Activated effector memory CD4-positive, alpha-beta T cell treated with anti-CD3 and anti-CD28 coated beads, Interleukin-2, amount 50 U/mL, for 16 hours (primary cell): Measurements from ENCODE around the gene RASSF10.

Source experiments
- DNase-seq: peaks from one replicate; pipeline ENCODE4 v3.0.0-alpha.2; 2020

The RASSF10 gene

DNA sequence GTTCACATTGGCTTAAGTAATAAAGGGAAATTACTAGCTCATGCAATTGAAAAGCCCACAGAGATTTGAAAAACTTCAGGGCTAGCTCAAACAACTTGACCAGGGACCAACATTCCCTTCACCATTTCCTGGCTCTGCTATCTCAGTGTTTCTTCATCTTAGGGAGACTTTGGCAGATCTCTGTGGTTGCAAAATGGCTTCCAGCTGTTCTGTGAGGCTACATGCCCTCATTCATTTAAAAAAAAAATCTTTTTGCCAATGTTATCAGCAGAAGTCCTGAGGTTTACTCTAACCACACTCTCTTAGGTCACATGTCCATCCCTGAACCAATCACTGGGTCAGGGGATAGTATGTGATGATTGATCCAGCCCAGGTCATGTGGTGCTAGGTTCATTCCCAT lies 13.9 kb upstream of the RASSF10 start:
- DNase-seq, result no peak

- no peak for DNase-seq
Measured at GRCh38 chr11:12995823-12996222, 13.3 kb upstream of the RASSF10 start.

DNA sequence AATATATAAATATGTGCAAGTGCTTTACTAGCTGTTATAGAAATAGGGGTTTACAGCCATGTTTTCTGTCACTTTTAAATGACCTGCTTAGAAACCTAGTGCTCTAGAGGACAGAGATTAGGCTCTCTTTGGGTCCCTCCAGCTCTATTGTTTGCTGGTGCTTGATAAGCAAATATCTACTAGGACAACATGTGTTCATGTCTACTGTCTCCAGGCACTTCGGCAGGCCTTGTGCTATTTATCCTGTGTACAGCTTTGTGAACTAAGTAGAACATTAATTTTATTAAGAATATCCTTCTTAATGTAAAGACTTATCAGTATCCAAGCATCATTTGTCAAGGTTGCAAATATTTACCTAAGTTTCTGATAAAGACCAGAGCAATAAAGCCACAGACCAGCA lies 11.9 kb upstream of the RASSF10 start:
- no peak for DNase-seq

- DNase-seq, result no peak
Measured at GRCh38 chr11:12998336-12998735, 10.8 kb upstream of the RASSF10 start.

- DNase-seq, result no peak
Measured at GRCh38 chr11:12999597-12999996, 9.5 kb upstream of the RASSF10 start.

GRCh38 chr11:13000116-13000515 lies 9.0 kb upstream of the RASSF10 start:
- DNase-seq, result no peak

DNA sequence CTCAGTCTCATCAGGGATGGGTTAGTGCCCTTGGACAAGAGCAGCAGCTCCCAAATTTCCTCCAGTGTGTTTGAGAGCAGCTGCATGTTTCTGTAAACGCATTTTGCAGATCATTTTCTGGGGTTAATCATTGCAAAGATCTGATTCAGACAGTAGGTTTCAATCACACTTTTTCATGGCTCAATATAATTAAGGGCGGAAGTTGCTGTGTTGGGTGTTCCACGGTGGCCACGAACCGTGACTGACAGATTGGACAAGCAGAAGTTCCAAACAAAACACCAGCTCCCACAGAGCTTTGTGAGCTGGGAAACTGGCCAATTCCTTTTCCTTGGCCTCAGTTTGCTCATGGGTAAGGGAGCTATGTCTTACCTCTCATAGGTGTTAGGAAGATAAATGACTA lies 8.4 kb upstream of the RASSF10 start:
- DNase-seq, result no peak

GRCh38 chr11:13003736-13004493 lies 5.2 kb upstream of the RASSF10 start:
- no peak for DNase-seq

GRCh38 chr11:13007182-13008060 lies 1.7 kb upstream of the RASSF10 start:
- DNase-seq, result no peak

DNA sequence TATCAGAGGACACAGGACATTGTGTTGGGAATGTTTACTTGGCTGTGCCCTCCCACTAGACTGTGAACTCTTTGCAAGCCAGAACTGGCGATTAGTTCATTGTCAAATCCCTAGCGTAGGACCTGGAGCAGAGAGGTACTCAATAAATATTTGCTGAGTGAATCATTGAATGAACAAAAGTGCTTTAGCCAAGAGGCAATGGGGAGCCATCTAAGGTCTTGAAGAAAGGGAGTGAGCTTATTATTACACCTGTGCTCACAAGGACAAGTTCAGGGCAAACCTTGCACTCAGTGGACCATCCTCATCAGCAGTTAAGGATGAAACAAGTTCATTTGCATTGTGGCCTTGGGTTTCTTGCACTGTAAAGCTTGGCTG lies 1.1 kb upstream of the RASSF10 start:
- no peak for DNase-seq

DNA sequence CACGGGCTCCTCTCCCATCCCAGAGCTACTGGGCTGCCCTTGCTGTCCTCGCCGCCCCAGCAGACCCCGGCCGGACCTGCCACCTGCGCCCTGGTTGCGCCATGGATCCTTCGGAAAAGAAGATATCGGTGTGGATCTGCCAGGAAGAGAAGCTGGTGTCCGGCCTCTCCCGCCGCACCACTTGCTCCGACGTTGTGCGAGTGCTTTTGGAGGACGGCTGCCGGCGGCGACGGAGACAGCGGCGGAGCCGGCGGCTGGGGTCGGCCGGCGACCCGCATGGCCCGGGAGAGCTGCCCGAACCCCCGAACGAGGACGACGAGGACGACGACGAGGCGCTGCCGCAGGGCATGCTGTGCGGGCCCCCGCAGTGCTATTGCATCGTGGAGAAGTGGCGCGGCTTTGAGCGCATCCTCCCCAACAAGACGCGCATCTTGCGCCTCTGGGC lies 382 bp downstream of the RASSF10 start:
- DNase-seq, result no peak

GRCh38 chr11:13009921-13010748 lies 1.0 kb downstream of the RASSF10 start:
- no peak for DNase-seq

- no peak for DNase-seq
Measured at GRCh38 chr11:13010749-13011465, 1.8 kb downstream of the RASSF10 start.

DNA sequence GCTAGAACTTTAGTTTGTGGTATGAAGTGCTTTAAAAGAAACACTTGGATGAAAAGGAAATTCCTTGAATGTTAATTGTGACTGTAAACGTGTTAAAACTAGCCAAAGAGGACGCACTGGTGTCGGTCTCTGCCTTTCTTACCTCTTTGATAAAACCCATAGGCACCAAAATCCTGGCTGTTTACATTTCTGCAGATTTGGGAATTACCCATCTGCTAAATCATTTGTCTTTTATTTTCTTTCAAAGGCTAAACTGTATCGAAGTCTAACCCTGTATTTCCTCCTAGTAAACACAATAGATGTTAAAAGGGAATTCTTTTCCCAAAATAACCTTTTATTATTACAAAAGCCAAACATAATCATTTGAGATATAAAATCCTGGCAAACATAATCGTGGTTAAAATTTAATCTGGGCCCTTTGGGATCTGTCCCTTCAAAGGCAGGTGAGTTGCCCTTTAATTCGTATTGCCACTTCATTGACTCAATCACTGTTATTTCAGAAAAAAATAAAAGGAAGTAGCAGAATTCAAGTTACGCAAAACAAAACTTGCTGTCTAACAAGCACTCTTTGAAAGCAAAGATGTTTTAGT lies 2.4 kb downstream of the RASSF10 start:
- DNase-seq, result no peak

DNA sequence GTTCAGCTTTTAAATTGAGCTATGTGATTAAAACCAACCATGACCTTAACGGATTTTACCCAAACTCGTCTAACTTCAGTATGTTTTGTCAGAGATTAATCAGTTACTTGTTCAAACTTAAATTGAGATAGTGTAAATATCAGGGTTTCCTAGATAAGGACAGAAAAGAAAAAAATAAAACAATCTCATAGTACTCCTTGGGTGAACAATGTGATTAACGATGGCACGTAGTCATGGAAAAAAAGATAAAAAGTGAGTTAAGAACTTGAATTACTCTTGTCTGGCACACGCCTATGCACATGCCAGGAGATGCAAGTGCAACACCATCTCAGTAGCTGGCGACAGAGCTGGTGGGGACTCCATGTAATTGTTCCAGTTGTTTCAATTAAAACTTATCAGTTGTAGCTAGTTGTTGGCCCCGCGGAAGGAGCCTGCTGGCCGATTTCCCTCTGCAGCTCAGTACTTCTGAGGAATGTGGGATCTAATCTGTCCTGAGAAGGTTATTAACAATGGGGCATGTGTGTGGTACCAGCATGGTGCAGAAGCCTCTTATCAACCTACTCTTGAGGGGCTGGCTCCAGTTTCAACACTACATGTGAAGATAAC lies 3.0 kb downstream of the RASSF10 start:
- DNase-seq, result no peak

DNA sequence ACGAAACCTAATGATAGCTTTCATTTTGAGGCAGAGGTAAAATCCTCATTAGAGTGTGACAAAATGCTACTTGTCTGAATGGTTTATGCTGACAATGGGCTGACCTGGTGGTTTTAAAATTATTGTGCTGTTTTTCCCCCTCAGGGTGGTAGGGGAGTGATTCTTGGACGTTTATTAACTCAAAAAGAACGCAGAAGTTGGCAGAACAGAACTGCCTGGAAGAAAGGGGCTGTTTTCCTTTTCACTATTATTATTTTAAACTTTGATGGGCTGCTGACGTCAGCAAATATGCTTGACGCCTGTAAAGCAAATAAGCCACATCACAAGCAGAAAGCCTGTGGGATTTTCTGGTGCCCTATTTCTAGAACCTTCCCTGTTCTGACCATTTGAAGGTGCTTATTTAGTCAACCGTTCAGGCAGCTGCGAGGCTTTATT lies 4.0 kb downstream of the RASSF10 start:
- DNase-seq, result no peak

GRCh38 chr11:13015753-13016152 lies 6.6 kb downstream of the RASSF10 start:
- no peak for DNase-seq

- no peak for DNase-seq
Measured at GRCh38 chr11:13016415-13016814, 7.3 kb downstream of the RASSF10 start.

DNA sequence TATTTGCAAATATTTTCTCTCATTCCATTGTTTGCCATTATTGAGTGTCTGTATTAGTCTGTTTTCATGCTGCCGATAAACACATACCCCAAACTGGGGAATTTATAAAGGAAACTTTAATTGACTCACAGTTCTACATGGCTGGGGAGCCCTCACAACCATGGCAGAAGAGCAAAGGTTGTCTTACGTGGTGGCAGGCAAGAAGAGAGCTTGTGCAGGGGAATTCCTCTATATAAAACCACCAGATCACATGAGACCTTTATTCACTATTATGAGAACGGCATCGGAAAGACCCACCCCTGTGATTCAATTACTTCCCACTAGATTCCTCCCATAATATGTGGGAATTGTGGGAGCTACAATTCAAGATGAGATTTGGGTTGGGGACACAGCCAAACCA lies 10.2 kb downstream of the RASSF10 start:
- DNase-seq, result no peak

DNA sequence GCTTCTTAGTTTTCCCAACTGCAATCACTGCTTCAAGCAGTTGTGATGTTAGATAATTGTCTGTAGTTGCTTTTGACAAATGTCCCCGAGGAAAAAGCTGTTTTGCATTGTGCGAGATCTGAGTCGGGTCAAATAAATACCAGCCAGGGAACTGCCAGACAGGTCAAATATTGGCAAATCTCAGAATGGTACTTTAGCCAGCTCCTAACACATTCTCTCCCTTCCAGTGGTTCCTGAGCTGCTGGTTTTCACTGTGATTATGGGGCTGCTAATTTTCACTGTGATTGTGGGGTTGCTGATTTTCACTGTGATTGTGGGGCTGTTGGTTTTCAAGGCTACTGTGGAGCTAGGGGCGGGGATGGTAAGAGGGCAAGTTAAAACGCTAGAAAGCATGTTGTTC lies 14.3 kb downstream of the RASSF10 start:
- no peak for DNase-seq

- no peak for DNase-seq
Measured at GRCh38 chr11:13026722-13027121, 17.6 kb downstream of the RASSF10 start.

DNA sequence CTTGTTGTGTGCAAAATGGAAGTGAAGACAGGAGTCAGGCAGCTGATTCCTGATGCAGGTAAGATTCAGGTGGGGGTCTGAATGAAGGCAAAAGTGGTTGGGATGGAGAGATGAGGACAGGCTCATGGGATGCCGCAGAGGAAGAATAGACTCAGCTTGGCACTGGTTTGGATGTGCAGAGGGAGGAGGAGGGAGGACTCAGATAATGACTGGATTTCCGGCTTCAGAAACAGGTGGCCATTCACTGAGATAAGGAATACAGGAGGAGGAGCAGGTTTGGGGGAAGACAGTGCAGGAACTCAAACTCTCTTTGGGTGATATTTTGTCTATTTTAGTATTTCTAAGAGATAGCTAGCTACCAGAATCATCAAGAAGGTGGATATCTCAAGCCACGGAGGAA lies 19.2 kb downstream of the RASSF10 start:
- DNase-seq, result no peak
